Hindlimb muscle (tissue), 1 donor: ENCODE measurements around the gene GMPR. TPM values are rescaled to one million over a fixed set of nuclear protein-coding genes. Genes with fewer than 3 reads are reported as not detected.

Source experiments
- DNase-seq: peaks from one replicate; pipeline ENCODE4 v3.0.0-alpha.2; 2013
- polyA plus RNA-seq: library from polyadenylated mRNA; unstranded; fragments of 120-200 nt; gene quantifications from one replicate; pipeline ENCODE4 v1.2.1, GENCODE V29; 2013; ENCODE audit not compliant: insufficient read length

Gene GMPR
- polyA plus RNA-seq, 1 donor = 55.0 TPM

DNA sequence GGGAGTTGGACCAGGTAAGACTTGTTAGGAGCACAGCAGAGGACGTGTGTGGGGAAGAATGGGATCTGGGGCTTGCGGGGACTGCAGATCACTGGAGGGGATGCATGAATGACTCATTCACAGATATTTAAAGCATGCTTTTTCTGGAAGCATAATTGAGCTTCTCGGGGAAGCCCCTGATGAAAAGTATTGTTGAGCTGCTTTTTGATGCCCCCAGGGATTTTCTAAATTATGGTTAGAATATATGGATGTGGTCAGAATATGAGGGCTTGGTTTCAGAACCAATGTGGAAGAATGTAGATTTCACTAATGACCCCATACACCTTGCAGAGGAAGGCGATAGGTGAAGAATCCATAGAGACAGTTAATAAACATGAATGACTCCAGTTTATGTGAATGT is 36.1 kb downstream of the GMPR start:
- no peak for DNase-seq

DNA sequence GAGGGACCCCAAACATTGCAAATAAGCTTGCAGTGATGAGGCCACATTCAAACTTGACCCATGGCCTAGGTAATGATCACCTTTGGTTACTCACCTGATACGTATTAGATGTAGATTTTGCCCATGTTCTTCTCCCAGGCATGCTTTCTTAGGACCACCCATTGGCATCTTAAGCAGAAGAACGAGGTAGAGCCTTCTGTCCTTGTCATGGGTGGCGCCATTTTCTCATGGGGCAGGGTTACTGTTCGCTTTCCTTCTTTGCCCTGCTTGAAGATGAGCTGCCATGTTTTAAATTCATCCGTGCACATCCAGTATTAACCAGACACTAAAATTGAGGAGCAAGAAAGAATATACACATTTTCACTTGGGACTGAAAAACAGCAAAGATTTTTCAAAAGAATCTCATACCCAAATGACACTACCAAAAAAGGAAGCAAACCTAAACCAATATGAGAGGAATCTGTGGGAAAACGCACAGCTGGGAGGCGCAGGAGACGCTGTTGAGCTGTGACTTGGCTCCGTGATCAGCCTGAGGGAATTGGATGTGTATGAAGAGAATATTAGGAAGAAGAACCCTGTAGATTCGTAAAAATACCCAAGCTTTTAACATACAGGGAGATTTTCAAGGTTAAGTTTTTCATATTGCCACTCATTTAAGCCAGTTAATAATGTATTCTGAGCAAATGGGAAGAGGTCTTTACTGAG is 36.6 kb downstream of the GMPR start:
- no peak for DNase-seq

GRCh38 chr6:16277101-16277981 is 39.0 kb downstream of the GMPR start:
- DNase-seq = no peak

DNA sequence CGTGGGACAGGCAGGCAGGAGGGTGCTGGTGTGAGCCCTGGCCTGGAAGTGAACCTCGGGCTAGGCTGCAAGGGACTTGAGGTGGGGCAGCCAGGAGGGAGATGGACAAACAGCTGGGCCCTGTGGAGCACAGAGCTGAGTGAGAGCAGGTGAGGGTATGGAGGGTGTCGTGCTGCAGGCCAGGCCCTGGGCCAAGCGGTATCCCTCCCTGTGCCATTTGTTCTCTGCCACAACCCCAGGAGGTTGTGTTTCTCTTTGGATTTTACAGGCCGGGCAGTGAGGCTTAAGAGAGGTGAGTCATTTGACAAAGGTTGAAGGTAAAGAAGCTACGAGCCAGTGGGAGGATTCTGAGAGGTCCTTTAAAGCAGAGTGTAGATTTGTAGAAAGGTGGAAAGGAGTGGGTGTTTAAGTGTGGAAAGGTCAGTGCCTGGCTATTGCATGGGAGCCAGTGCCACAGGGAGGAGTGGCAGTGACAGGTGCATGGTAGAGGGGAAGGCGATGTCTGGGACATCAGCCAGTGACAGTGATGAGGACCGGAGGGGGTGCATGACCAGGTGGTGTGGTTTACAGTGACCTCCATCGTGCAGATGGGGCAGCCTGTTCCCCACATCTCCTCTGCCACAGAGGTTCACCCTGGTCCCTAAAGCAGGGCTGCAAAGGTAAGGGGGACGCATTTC is 39.8 kb downstream of the GMPR start:
- no peak for DNase-seq

DNA sequence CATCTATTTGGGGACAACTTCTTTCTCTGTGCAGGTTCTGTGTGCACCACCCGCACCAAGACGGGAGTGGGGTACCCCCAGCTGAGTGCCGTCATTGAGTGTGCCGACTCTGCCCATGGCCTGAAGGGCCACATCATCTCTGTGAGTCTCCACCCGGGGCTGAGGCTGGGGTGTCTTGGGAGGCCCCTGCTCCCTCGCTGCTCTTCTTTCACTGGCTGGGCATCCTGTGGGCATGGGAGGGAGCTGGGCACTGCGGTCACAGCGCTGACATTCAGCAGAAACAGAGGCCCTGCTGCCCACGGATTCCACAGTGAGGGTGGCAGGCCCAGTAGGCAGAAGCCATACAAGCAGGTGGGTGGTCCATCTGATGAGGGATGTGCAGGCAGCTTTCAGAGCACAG is 40.4 kb downstream of the GMPR start:
- no peak for DNase-seq

- DNase-seq = no peak
Measured at GRCh38 chr6:16279243-16279642, 40.9 kb downstream of the GMPR start.

DNA sequence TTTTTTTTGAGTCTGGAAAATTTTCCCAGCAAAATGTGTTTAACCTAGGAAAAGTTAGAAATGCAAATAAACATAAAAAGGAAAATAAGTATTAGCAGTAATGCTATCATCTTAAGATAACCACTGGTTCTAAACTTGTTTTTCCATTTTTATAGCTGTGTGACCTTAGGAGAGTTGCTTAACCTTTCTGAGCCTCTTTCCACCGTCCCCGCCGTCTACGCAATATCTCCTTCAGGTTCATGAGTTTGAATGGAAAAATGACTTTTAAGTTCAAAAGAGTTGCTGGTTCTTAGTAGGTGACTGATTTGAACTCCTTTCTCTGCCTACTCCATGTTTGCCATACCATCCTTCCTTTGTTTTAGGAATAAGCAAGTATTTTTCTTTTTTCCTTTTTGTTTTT is 44.0 kb downstream of the GMPR start:
- DNase-seq = no peak

- no peak for DNase-seq
Measured at GRCh38 chr6:16284472-16284871, 46.1 kb downstream of the GMPR start.

DNA sequence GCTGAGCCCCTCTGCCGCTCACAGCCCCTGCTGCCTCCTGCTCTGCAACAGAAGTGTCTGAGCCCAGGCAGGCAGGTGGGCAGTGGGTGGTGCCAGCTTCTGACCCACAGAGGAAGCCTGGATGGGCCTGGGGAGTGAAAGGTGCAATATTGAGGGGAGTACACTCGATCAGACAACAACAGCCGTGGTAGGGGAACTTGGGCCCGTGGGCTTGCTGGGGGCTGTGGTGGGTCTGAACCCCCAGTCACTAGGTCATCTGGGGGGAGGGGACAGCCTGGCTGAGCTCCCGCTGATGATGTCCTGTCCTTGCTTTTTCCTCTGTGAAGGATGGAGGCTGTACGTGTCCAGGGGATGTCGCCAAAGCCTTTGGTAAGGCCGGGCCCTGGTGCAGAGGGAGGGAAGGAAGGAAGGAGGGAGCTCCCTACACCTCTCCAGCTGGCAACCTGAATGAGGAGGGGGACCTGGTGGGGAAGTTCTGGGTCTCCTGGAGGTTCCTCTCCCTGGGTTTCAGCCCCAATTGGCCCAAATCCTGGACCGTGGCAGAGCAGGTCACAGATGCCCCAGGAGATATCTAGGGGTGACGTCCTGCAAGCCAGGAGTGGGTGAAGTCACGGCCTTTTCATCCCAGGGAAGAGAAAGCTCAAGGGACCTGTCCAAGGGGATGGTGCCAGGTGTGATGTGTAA is 47.2 kb downstream of the GMPR start:
- DNase-seq = no peak

DNA sequence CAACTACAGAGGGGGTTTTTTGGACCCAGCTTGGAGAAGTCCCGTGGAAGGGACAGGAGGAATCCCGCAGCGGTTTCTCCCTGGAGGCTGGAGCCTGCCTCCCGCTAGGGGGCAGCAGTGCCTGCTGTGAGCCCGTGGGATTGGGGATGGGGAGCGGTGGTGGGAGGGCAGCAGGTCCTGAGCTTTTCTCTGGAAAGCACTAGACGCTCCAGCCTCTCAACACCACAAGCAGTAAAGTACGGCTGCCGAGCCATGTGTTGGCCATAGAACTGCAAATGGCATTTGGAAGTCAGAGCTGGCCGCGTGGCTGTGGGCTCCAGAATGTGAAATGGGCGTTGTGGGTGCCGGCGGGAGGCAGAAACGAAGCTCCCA is 47.8 kb downstream of the GMPR start:
- DNase-seq = no peak

- no peak for DNase-seq
Measured at GRCh38 chr6:16288163-16288562, 49.8 kb downstream of the GMPR start.

- DNase-seq = no peak
Measured at GRCh38 chr6:16291739-16292138, 53.4 kb downstream of the GMPR start.

DNA sequence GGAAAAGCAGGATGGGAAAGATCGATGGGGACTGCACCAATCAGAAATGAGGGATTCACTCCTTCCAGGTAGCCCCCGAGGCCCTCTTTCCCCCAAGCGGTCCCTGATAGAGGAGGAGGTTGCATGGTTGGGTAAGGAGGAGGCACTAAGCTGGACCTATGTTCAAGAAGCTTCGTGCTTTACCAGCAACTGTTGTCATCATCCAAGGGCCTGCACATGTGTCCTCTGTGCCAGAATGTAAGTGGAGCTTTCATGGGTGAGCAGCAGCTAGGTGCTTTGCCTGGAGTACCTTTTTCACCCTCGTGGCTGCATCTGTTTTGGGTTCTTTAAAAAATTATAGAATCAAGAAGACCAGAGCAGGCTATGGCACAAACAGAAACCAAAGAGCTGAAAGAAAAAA is 54.0 kb downstream of the GMPR start:
- no peak for DNase-seq

GRCh38 chr6:16292942-16293341 is 54.6 kb downstream of the GMPR start:
- DNase-seq = no peak

DNA sequence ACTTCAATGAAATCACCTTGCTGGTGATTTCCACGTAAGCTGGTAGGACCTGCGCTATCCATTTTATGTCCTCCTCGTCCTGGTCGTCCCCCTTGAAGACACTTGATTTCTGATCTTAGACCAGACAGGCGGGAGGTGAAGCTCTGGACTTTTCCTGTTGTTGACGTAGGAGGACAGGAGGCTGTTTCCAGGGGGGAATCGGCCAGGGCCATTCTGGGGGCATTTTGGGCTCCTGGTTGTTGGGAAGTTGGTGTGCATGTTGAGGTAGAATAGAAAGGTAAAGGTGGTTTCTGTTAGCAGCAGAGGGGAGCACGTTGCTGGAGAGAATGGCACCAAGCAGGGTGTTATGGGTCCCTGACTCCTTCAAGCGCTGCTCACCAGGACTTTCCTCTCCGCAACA is 56.0 kb downstream of the GMPR start:
- no peak for DNase-seq

DNA sequence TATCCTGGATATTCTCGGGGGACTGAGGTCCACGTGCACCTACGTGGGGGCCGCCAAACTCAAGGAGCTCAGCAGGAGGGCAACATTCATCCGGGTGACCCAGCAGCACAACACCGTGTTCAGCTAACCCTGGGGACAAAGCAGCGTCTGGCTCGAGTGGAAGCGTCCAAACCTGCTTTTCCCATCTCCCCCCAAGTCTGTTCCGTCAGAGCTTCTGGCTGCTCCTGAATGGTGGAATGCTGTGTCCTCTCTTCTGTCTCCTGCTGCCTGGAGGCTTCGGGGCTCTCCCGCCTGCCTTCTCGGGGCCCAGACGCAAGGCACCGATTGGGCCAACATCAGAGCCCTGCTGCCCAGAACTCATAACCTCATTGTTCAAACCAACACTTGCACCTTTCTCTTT is 56.7 kb downstream of the GMPR start:
- no peak for DNase-seq

- DNase-seq = no peak
Measured at GRCh38 chr6:16295471-16295870, 57.1 kb downstream of the GMPR start.

GRCh38 chr6:16296061-16296670 is 57.8 kb downstream of the GMPR start:
- no peak for DNase-seq

- DNase-seq = no peak
Measured at GRCh38 chr6:16299861-16300260, 61.5 kb downstream of the GMPR start.

GRCh38 chr6:16301511-16301910 is 63.1 kb downstream of the GMPR start:
- no peak for DNase-seq

- no peak for DNase-seq
Measured at GRCh38 chr6:16302721-16303552, 64.5 kb downstream of the GMPR start.
